Peyer's patch (tissue), 4 donors: ENCODE data around the gene MCF2L2. TPM values are rescaled to one million over a fixed set of nuclear protein-coding genes. Genes with fewer than 3 reads are reported as not detected.
"Not testable (repeated sequence)": the region's sequence is repeated elsewhere in the genome, so short reads cannot be mapped to it uniquely, and the experiment has no call there.

Source experiments
- DNase-seq, 3 donors: peaks; one replicate each; pipeline ENCODE4 v3.0.0-alpha.2; 2017 to 2019
- H3K27ac ChIP-seq, 4 donors: fragments of 200-600 bp; sonication (generic); one replicate each; pipeline ENCODE4 v1.5.1; 2016 to 2019
- H3K27me3 ChIP-seq, 2 donors: fragments of 200-600 bp; sonication (generic); one replicate each; pipeline ENCODE4 v1.5.1; 2019
- H3K36me3 ChIP-seq, 3 donors: fragments of 200-600 bp; sonication (generic); one replicate each; pipeline ENCODE4 v1.5.1; 2016 to 2019
- H3K4me1 ChIP-seq, 4 donors: fragments of 200-600 bp; sonication (generic); one replicate each; pipeline ENCODE4 v1.5.1; 2016 to 2019
- H3K4me3 ChIP-seq, 4 donors: fragments of 200-600 bp; sonication (generic); 1 replicate in 3 of 4; 2 replicates in 1 of 4; pipeline ENCODE4 v1.5.1; 2016 to 2019; ENCODE audit warnings: mild to moderate bottlenecking in 1 of 4
- H3K9me3 ChIP-seq, 4 donors: fragments of 200-600 bp; sonication (generic); one replicate each; pipeline ENCODE4 v1.5.1; 2016 to 2019; ENCODE audit warnings: mild to moderate bottlenecking in 1 of 4
- CTCF ChIP-seq, 6 experiments: fragments of 450-650 bp in 4 of 6; fragments of 200-600 bp in 2 of 6; sonication (generic) in 1 of 6; IDR thresholded peaks; one replicate each; pipeline ENCODE4 v1.5.1; 2017 to 2019; ENCODE audit warnings: antibody characterized with exemption in 6 of 6, mild to moderate bottlenecking in 3 of 6, moderate library complexity in 1 of 6
- POLR2A ChIP-seq, 2 donors: fragments of 450-650 bp; IDR thresholded peaks; one replicate each; pipeline ENCODE4 v1.5.1; 2017; ENCODE audit warnings: antibody characterized with exemption in 2 of 2, mild to moderate bottlenecking in 2 of 2, moderate library complexity in 2 of 2
- total RNA-seq, 4 donors: library from RNA; depleted of rRNA; stranded (reverse); fragments of >200 nt; gene quantifications; one replicate each; pipeline ENCODE4 v1.1.0, GENCODE V29; 2016

MCF2L2 gene
- total RNA-seq, 4 donors from 2014 or later = 0.67 to 12.4 (median 1.1) TPM

- TF ChIP-seq POLR2A (IDR thresholded peaks at IDR 0.05) (no peak), CTCF (IDR thresholded peaks at IDR 0.05) (no peak)
- no peaks in the 10 kb centered on the region for H3K27me3 ChIP-seq
- no peak for DNase-seq
- no peaks in the 10 kb centered on the region for H3K4me1 ChIP-seq
- no peak overlapping the region for H3K4me3 ChIP-seq
- H3K36me3 ChIP-seq = no peaks in the 10 kb centered on the region
- H3K27ac ChIP-seq = no peak overlapping the region
- no peaks in the 10 kb centered on the region for H3K9me3 ChIP-seq
These were observed 6.6 kb upstream of the MCF2L2 start for GRCh38 chr3:183434992-183435391.

GRCh38 chr3:183434503-183434902 lies 6.1 kb upstream of the MCF2L2 start:
- H3K9me3 ChIP-seq = no peaks in the 10 kb centered on the region
- H3K27me3 ChIP-seq = no peaks in the 10 kb centered on the region
- no peak for TF ChIP-seq CTCF (IDR thresholded peaks at IDR 0.05)
- TF ChIP-seq POLR2A (IDR thresholded peaks at IDR 0.05) = no peak
- no peaks in the 10 kb centered on the region for H3K36me3 ChIP-seq
- H3K4me3 ChIP-seq = no peak overlapping the region
- H3K27ac ChIP-seq = no peak overlapping the region
- H3K4me1 ChIP-seq = no peaks in the 10 kb centered on the region
- DNase-seq = no peak

GRCh38 chr3:183430325-183430957 lies 2.0 kb upstream of the MCF2L2 start:
- Histone ChIP-seq H3K27me3 (peaks cover 0 to 3% of the 10 kb centered on the region in 2 donors), H3K9me3 (no peaks in the 10 kb centered on the region), H3K4me3 (no peak overlapping the region), H3K36me3 (no peaks in the 10 kb centered on the region), H3K27ac (no peak overlapping the region), H3K4me1 (peaks cover 0 to 16% (median 5%) of the 10 kb centered on the region in 4 donors)
- no peak for TF ChIP-seq POLR2A (IDR thresholded peaks at IDR 0.05)
- no peak for TF ChIP-seq CTCF (IDR thresholded peaks at IDR 0.05)
- DNase-seq = no peak

DNA sequence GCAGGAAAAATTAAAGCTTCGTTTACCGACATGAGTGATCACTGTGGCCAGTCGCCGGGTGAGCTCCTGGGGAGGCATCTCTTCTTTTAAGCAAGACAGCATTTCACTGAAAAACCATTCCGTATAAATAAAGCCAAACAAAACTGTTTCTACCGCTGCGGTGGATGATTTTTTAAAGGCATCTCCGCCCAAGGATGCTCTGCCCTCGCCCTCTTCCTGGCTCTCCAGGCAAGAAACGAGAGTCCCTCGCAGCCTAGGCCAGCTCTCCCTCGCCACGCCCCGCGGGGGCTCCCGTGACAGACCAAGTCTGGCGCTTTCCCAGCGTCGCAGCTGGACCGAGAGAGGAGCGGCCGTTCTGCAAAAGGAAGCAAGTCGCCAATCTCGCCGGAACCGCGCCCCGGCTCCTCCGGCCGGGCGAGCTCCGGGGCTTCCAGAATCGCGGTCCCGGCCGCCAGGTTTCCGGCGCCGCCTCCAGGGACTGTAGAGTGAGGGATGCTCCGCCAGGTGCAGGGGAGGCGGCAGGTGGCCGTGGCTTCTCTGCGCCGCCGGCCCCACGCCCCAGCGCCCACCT lies 458 bp downstream of the MCF2L2 start:
- peak overlapping the region in 1 of 4 donors; percentile 53 for H3K27ac ChIP-seq
- H3K36me3 ChIP-seq = no peaks in the 10 kb centered on the region
- peaks cover 0 to 3% of the 10 kb centered on the region in 2 donors for H3K27me3 ChIP-seq
- no peaks in the 10 kb centered on the region for H3K9me3 ChIP-seq
- peak overlapping the region; percentile 55 to 79 (median 70) for H3K4me3 ChIP-seq
- DNase-seq = peak; percentile 35 to 62 (median 57)
- peaks cover 0 to 16% (median 5%) of the 10 kb centered on the region in 4 donors for H3K4me1 ChIP-seq
- TF ChIP-seq POLR2A (IDR thresholded peaks at IDR 0.05) (no peak), CTCF (IDR thresholded peaks at IDR 0.05) (no peak)

DNA sequence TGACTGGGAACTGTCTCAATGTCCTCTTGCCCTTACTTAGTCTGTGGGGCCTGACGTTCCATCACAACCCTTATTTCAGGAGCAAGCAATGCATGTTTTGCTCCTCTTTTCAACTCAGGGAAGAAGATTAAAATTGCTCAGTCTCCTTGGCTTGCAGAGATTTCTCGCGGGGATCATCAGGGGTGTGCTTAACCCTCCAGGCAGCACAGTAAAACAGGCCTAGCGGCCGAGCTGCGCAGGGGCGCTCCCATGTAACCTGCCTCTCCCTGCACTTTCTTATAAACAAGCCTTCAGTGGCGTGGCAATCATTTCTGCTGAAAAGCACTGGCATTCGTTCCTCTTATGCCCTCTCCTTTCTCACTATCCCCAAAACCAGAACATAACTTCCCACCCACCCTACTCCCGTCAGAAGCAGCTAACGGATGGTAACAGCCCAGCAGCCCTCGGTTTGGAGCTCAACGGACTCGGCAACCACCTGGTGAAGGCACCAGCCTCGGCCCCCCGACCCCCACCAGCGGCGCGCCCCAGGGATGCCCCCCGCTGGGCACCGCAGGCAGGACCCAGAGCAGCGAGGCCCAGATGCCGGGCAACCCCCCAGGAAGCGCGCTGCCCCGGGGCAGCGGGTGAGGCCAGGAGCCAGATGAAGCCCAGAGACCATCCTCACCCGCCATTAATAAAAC lies 1.1 kb downstream of the MCF2L2 start:
- H3K27ac ChIP-seq = no peak overlapping the region
- H3K9me3 ChIP-seq = no peaks in the 10 kb centered on the region
- DNase-seq = no peak
- H3K27me3 ChIP-seq = peaks cover 0 to 3% of the 10 kb centered on the region in 2 donors
- no peak for TF ChIP-seq POLR2A (IDR thresholded peaks at IDR 0.05)
- TF ChIP-seq CTCF (IDR thresholded peaks at IDR 0.05) = no peak
- H3K4me3 ChIP-seq = peak overlapping the region; percentile 55 to 79 (median 70)
- H3K4me1 ChIP-seq = peaks cover 0 to 16% (median 5%) of the 10 kb centered on the region in 4 donors
- H3K36me3 ChIP-seq = no peaks in the 10 kb centered on the region

DNA sequence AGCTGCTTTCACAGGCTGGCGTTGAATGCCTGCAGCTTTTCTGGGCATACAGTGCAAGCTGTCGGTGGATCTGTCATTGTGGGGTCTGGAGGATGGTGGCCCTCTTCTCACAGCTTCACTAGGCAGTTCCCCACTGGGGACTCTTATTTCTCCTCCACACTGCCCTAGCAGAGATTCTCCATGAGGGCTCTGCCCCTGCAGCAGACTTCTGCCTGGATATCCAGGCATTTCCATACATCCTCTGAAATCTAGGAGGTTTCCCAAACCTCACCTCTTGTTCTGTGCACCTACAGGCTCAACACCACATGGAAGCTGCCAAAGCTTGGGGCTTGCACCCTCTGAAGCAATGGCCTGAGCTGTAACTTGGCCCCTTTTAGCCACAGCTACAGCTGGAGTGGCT lies 9.6 kb downstream of the MCF2L2 start:
- not testable (repeated sequence) for H3K4me3 ChIP-seq, H3K27me3 ChIP-seq, DNase-seq, H3K4me1 ChIP-seq, H3K27ac ChIP-seq, H3K36me3 ChIP-seq
- H3K9me3 ChIP-seq = peaks cover 0 to 17% (median 4%) of the 10 kb centered on the region in 4 donors
